Activated CD4-positive, alpha-beta T cell treated with anti-CD3 and anti-CD28 coated beads, Interleukin-2, amount 50 U/mL, for 4 hours (primary cell): ENCODE results near the gene GPATCH8.
"Not testable (repeated sequence)": the region's sequence is repeated elsewhere in the genome, so short reads cannot be mapped to it uniquely, and the experiment has no call there.

Experiments
- DNase-seq, 2 experiments: peaks; one replicate each; pipeline ENCODE4 v3.0.0-alpha.2; 2020

Gene GPATCH8

GRCh38 chr17:44394112-44394511 is 109.1 kb downstream of the GPATCH8 start:
- not testable (repeated sequence) for DNase-seq

- DNase-seq, result no peak
Measured at GRCh38 chr17:44390250-44390870, 112.8 kb downstream of the GPATCH8 start.

- DNase-seq, result no peak
Measured at GRCh38 chr17:44389723-44390202, 113.4 kb downstream of the GPATCH8 start.

GRCh38 chr17:44389281-44389680 is 113.9 kb downstream of the GPATCH8 start, which contains the start of gene ITGA2B:
Gene ITGA2B (minus strand): TSS chr17:44389649. CDS start chr17:44389473, 176 bp downstream.
- DNase-seq, result no peak

- DNase-seq, result no peak
Measured at GRCh38 chr17:44387804-44388203, 115.4 kb downstream of the GPATCH8 start.

- no peak for DNase-seq
Measured at GRCh38 chr17:44386182-44386525, 117.1 kb downstream of the GPATCH8 start.

GRCh38 chr17:44385287-44386181 is 117.7 kb downstream of the GPATCH8 start:
- DNase-seq, result peak; percentile 87 to 89

- DNase-seq, result no peak
Measured at GRCh38 chr17:44384823-44385286, 118.4 kb downstream of the GPATCH8 start.

GRCh38 chr17:44384281-44384822 is 118.9 kb downstream of the GPATCH8 start:
- no peak for DNase-seq

GRCh38 chr17:44383861-44384260 is 119.3 kb downstream of the GPATCH8 start:
- no peak for DNase-seq

GRCh38 chr17:44383363-44383762 is 119.8 kb downstream of the GPATCH8 start:
- DNase-seq, result no peak

GRCh38 chr17:44382917-44383316 is 120.3 kb downstream of the GPATCH8 start:
- no peak for DNase-seq

- DNase-seq, result no peak
Measured at GRCh38 chr17:44381810-44382305, 121.3 kb downstream of the GPATCH8 start.

GRCh38 chr17:44380767-44381166 is 122.4 kb downstream of the GPATCH8 start:
- no peak for DNase-seq

GRCh38 chr17:44379887-44380286 is 123.3 kb downstream of the GPATCH8 start:
- no peak for DNase-seq

- no peak for DNase-seq
Measured at GRCh38 chr17:44378171-44378705, 125.0 kb downstream of the GPATCH8 start.

- DNase-seq, result no peak
Measured at GRCh38 chr17:44376779-44377178, 126.4 kb downstream of the GPATCH8 start.

- no peak for DNase-seq
Measured at GRCh38 chr17:44376124-44376523, 127.1 kb downstream of the GPATCH8 start.

- DNase-seq, result no peak
Measured at GRCh38 chr17:44375196-44376017, 127.8 kb downstream of the GPATCH8 start.

- DNase-seq, result no peak
Measured at GRCh38 chr17:44374306-44375195, 128.7 kb downstream of the GPATCH8 start.

- no peak for DNase-seq
Measured at GRCh38 chr17:44372036-44372435, 131.2 kb downstream of the GPATCH8 start.
